ENCODE results near the gene TNFRSF21.
"Not testable (repeated sequence)": the region's sequence is repeated elsewhere in the genome, so short reads cannot be mapped to it uniquely, and the experiment has no call there.

TNFRSF21 gene

DNA sequence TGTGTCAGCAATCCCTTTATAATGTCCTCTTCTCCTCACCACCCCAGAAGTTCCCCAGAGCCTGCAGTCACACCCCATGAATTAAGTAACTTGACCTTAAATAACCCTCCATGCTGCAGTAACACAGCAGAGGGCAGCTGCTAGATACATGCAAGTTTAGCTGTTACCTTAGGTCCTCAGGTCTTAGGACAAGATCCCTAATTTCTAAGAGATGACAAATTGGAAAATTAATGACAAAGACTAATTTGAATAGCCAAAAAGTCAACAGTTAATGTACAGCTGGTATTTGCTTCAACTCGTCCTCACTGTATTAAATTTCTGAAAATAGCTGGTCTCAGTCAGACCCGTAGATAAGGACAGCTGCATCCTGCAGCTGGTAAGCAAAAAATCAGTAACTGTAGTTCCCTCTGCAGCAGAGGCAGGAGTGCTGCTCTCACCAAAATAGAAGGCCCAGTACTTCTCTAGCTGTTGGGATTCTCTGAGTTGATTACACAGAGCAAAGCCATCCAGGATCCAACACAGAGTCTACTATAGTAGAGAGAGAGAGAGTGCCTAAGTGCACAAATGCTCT lies 62.4 kb downstream of the TNFRSF21 start:
- no peak for DNase-seq

DNA sequence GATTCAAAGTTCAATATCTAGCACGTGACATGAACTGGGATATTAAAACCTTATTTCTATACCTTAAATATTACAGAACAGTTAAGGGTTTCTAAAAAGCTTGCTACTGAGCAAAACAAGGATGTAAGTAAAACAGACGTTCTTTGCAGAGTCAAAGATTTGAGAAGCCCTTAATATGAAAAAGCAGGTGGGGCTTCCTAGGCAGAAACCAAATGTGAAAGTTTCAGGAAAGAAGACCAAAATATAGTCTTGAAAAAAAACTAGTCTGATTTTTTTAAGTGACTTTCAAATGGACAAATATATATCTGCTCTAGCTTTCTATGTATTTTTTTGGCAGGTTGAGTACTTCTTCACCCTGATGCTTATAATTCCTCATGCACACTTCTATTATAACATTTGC lies 63.2 kb downstream of the TNFRSF21 start:
- DNase-seq = no peak

DNA sequence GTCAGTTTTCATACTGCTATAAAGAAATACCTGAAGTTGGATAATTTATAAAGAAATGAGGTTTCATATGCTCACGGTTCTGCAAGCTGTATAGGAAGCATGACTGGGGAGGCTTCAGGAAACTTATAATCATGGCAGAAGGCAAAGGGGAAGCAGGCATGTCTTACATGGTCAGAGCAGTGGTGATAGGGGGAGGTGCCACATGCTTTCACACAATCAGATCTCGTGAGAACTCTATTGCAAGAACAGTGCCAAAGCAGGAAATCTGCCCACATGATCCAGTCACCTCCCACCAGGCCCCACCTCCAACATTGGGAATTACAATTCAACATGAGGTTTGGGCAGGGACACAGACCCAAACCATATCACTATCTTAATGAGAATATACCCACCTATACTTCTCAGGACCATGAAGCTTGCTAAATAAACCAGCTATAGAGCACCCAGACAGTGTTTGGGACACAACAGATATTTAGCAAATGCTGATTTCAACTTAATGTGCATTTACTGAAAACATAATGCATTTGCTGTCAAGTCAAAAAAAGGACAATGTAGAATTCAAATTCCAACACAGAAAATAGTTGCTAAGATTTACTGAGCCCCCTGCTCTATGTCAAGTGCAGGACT lies 63.8 kb downstream of the TNFRSF21 start:
- DNase-seq = no peak

DNA sequence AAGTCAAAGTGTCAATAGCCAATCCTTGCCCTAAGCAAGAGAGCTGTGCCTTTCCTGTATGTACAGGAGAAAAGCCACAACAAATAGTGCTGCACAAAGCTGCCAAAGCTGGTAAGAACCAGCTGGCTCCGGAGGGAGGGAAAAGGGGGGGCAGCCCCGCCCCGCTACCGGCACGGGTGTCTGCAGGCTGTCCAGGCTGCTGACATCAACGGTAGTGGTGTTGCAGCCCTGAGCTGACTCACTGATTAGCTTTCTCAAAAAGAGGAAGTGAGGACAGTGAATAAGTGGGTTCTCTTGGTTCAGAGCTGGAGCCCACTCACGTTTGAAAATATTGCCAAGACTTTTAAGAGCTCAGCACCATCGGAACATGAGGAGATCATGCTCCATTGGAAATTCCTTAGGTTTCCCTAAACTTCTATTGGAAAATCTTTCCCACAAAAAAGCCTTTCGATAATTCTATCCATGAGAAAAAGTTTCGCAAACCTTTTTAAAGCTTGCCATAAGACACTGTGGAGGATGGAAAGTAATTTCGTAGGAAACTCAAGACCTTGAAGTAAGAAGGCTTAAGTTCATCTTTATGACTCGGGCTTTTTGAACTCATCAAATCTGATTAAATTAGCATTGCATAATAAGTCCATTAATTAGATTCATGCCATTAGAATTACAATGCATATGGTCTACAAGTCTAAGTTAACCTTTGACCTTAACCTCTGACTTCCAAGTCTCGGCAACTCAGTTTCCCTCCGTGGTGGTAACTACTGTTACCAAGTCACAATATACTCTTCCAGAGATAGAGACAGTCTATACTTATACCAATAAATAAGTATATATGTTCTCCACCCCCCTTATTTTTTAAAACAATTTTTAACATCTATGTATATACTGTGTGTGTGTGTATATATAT lies 67.0 kb downstream of the TNFRSF21 start:
- DNase-seq = peak in 4 of 5 donors; percentile 21 to 39 (median 30)

GRCh38 chr6:47241742-47242482 lies 67.8 kb downstream of the TNFRSF21 start:
- no peak for DNase-seq

GRCh38 chr6:47240277-47240890 lies 69.3 kb downstream of the TNFRSF21 start:
- no peak for DNase-seq

- no peak for DNase-seq
These were observed 70.2 kb downstream of the TNFRSF21 start for GRCh38 chr6:47239546-47239945.

DNA sequence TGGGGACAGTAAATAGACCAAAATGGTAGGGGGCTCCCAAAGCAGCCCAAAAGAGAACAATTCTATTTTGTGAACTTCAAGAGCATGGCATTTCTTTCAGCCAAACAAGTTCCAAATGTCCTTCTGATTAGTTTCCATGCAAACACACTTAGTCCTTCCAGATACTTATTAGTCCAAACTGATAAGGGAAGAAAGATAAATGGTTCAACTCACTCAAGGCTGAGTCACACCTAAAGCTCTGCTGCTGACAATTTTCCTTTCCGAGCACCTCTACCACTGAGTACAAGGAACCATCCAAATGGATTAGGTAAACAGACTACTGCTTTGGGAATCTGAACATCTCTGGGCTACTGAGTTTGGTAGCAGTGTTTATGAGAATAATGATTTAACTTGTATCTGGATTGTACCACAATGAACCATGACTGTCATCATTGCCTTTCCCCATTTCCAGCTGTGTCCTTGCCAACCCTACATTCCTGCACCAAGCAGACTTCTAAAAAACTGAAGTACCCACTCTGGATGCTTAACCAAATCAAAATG lies 71.2 kb downstream of the TNFRSF21 start:
- no peak for DNase-seq

DNA sequence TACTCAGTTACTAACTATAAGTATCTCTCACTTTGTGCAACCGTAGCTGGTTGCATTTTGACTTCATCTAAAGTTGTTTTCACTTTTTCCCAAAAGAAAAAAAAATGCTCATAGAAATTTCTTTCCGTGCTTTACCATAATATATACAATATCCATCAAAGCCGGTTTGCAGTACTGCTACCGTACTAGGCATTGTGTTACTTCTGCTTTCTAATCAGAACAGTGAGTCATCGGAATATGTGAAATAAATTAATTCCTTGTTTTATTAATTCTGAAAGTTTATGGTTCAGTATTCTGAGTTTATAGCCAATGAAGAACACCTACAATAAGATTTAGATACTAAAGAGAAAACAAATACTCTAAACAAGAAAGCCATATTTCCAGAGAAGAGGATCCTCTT lies 72.5 kb downstream of the TNFRSF21 start:
- no peak for DNase-seq

GRCh38 chr6:47235964-47236760 lies 73.5 kb downstream of the TNFRSF21 start:
- DNase-seq = no peak

GRCh38 chr6:47235421-47235820 lies 74.3 kb downstream of the TNFRSF21 start:
- no peak for DNase-seq

DNA sequence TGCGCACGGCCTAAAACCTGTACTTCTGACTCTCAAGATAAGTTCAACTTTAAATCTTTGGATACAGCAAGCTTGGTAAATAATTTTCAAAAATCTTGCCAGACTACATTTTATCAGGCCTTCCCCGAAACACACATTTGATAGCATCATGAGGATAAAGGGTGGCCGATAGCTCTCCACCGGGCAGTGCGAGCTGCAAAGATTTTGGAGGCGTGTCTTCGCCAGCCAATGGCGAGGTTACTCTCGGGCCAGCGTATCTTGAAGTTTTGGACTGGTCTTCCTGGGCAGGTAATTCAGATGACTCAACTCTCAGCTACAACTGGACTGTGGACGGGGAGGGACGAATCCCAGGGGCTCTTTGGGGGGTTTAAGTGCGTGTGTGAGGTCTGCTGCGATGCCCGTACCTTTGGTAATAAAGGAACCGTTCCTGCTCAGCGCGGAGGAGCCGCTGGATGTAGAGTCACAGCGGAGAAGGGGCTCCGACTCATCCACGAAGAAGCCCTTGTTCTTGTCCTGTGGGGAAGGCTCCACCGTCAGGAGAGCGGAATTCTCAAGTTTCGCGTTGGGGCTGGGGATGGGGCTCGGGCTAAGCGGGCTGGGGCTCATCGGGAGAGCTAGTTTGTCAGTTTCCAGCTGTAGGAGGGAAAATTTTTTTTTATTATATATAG lies 75.3 kb downstream of the TNFRSF21 start:
- DNase-seq = no peak

DNA sequence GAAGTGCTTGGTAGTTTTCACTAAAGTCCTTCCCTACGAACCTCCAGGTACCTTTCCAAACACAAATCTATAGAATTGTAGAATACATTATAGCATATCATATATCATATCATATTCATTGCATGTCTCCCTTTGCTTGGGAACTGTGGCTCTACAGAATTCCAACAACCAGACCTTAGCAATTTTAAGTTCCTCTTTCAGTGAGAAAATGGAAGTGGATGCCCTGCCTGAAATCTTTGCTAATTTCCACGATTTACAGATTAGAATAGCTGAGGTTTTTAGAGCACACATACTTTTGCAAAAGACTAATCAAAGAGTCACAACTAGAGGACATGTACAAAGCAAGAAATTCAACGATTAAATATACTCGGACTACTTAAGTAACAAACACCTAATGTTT lies 78.6 kb downstream of the TNFRSF21 start:
- DNase-seq = no peak

- no peak for DNase-seq
These were observed 79.1 kb downstream of the TNFRSF21 start for GRCh38 chr6:47230579-47230978.

- DNase-seq = no peak
These were observed 80.5 kb downstream of the TNFRSF21 start for GRCh38 chr6:47229255-47229654.

- DNase-seq = not testable (repeated sequence)
These were observed 81.6 kb downstream of the TNFRSF21 start for GRCh38 chr6:47228093-47228492.

DNA sequence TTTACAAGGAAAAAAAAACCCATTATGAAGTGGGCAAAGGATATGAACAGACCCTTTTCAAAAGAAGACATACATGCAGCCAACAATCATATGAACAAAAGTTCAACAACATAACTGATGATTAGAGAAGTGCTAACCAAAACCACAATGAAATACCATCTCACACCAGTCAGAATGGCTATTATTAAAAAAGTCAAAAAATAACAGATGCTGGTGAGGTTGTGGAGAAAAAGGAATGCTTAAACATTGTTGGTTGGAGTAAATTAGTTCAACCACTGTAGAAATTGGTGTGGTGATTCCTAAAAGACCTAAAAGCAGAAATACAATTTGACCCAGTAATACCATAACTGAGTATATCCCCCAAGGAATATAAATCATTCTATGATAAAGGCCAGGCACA lies 86.5 kb downstream of the TNFRSF21 start:
- DNase-seq = not testable (repeated sequence)

GRCh38 chr6:47221565-47221964 lies 88.1 kb downstream of the TNFRSF21 start:
- no peak for DNase-seq

DNA sequence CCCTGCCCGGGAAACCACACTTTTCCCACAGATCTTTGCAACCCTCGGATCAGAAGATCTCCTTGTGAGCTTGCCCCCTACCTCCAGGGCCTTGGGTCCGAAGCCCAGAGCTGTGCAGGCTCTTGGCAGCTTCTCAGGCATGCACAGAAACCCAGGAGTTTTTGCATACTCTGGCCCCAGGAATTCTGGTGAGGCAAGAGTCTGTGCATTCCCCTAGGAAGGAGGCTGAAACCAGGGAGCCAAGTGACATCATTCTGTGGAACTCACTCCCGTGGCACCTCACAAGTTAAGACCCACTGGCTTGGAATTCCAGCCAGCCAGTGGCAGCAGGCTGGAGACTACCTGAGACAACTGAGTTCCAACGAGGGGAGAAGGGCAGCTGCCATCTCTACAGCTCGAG lies 100.1 kb downstream of the TNFRSF21 start:
- no peak for DNase-seq

DNA sequence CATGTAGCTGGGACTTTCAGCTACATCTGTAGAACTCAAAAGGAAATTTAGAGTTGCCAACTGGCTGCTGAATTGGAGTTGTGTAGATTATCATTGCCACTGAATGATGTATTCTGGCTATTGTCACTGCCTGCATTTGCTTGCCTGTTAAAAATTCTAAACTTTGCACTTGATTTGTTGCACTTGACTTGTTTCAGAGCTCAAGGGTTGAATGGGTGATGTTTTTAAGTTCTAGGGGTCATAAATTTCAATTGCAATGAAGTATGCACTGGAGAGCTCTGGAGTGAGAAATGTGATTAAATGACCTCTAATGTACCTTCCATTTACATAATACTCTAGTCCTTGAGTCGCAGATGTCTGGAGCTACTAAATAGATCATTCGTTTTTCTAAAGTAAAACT lies 102.4 kb downstream of the TNFRSF21 start:
- no peak for DNase-seq

DNA sequence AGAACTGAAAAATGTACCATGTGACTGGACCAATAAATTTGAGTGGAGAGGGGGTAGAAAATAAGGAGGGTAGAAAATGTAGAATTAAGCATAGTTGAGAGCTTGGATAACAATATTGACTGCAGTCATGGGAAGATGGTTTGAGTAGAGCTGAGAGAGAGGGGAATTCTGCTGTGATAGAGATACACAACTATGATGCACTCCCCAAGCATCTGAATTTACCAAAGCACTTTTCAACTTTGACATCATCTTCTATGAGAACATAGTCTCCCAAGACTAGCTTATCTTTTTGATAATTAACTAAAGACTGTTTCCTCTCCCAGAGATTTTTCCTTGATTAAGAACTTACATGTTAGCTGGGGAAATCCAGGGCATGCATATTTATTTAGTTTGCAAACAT lies 103.1 kb downstream of the TNFRSF21 start:
- DNase-seq = no peak

Data from T-helper 1 cell (primary cell).